GM19463 (cell line): ENCODE results near the gene SIAH1.
"Not testable (repeated sequence)": the region's sequence is repeated elsewhere in the genome, so short reads cannot be mapped to it uniquely, and the experiment has no call there.

Experiments
- ATAC-seq: cut with Tn5 transposase; IDR thresholded peaks from one replicate; pipeline ENCODE4 v1.9.1; 2021; ENCODE audit warnings: mild to moderate bottlenecking, moderate library complexity; ENCODE audit not compliant: unreplicated experiment

Gene SIAH1

GRCh38 chr16:48385253-48386150, at the start of gene SIAH1:
TSS of gene SIAH1 (minus strand) at chr16:48385413. CDS start at chr16:48362428, 22,985 bp downstream.
- peak; percentile 63 for ATAC-seq

GRCh38 chr16:48434653-48435317, 49.6 kb upstream of the SIAH1 start:
- peak; percentile 33 for ATAC-seq

- no peak for ATAC-seq
Observed at GRCh38 chr16:48433850-48434530, 48.8 kb upstream of the SIAH1 start.

GRCh38 chr16:48433116-48433849, 48.1 kb upstream of the SIAH1 start:
- ATAC-seq, result no peak

GRCh38 chr16:48432136-48432535, 46.9 kb upstream of the SIAH1 start:
- ATAC-seq, result peak; percentile 56

- ATAC-seq, result no peak
Observed at GRCh38 chr16:48430890-48431289, 45.7 kb upstream of the SIAH1 start.

GRCh38 chr16:48426244-48427141, 41.3 kb upstream of the SIAH1 start:
- ATAC-seq, result no peak

GRCh38 chr16:48422537-48422936, 37.3 kb upstream of the SIAH1 start:
- ATAC-seq, result no peak

- no peak for ATAC-seq
Observed at GRCh38 chr16:48421741-48422140, 36.5 kb upstream of the SIAH1 start.

- ATAC-seq, result no peak
Observed at GRCh38 chr16:48420437-48420836, 35.2 kb upstream of the SIAH1 start.

- ATAC-seq, result not testable (repeated sequence)
Observed at GRCh38 chr16:48416617-48417016, 31.4 kb upstream of the SIAH1 start.

GRCh38 chr16:48413272-48413671, 28.1 kb upstream of the SIAH1 start:
- ATAC-seq, result no peak

- no peak for ATAC-seq
Observed at GRCh38 chr16:48409839-48410632, 24.8 kb upstream of the SIAH1 start.

GRCh38 chr16:48408688-48409087, 23.5 kb upstream of the SIAH1 start:
- no peak for ATAC-seq

- no peak for ATAC-seq
Observed at GRCh38 chr16:48405907-48406306, 20.7 kb upstream of the SIAH1 start.

GRCh38 chr16:48405153-48405552, 19.9 kb upstream of the SIAH1 start:
- no peak for ATAC-seq

GRCh38 chr16:48402547-48402946, 17.3 kb upstream of the SIAH1 start:
- ATAC-seq, result not testable (repeated sequence)

GRCh38 chr16:48395375-48395774, 10.2 kb upstream of the SIAH1 start:
- ATAC-seq, result no peak

GRCh38 chr16:48394355-48394703, 9.1 kb upstream of the SIAH1 start:
- ATAC-seq, result no peak
